K562 (cell line): Measurements from ENCODE around the gene G6PD. TPM values are rescaled to one million over a fixed set of nuclear protein-coding genes. Genes with fewer than 3 reads are reported as not detected.

ENCODE experiments used
- ASH1L ChIP-seq: fragments of 450-650 bp; IDR thresholded peaks from 2 replicates; pipeline ENCODE4 v1.6.1; 2018; ENCODE audit warnings: borderline replicate concordance, mild to moderate bottlenecking, low read depth; ENCODE audit not compliant: partially characterized antibody
- FOS ChIP-seq: IDR thresholded peaks from 3 replicates; pipeline ENCODE4 v1.6.1; 2011; ENCODE audit not compliant: insufficient read length; ENCODE audit errors: extremely low read depth
- GABPB1 ChIP-seq: sonication (generic); formaldehyde crosslinking; IDR thresholded peaks from 2 replicates; pipeline ENCODE4 v1.8.0; 2022; ENCODE audit warnings: mild to moderate bottlenecking, missing genetic modification reagents
- GTF2E2 ChIP-seq: fragments of 200-800 bp; sonication (Bioruptor generic); IDR thresholded peaks from 2 replicates; pipeline ENCODE4 v1.6.1; 2016; ENCODE audit warnings: missing genetic modification characterization, missing compliant biosample characterization
- LCOR ChIP-seq: sonication (generic); formaldehyde crosslinking; IDR thresholded peaks from 2 replicates; pipeline ENCODE4 v1.8.0; 2022; ENCODE audit warnings: mild to moderate bottlenecking, missing genetic modification reagents
- MTA3 ChIP-seq: fragments of 450-650 bp; formaldehyde crosslinking; IDR thresholded peaks from 2 replicates; pipeline ENCODE4 v1.6.1; 2017; ENCODE audit warnings: mild to moderate bottlenecking, borderline replicate concordance
- POLR2B ChIP-seq: fragments of 450-650 bp; IDR thresholded peaks from 2 replicates; pipeline ENCODE4 v1.6.1; 2018; ENCODE audit warnings: low read depth; ENCODE audit not compliant: partially characterized antibody
- POU5F1 ChIP-seq: fragments of 150-350 bp; IDR thresholded peaks from 2 replicates; pipeline ENCODE4 v1.6.1; 2014; ENCODE audit warnings: borderline replicate concordance, low read length, low read depth, mild to moderate bottlenecking; ENCODE audit not compliant: partially characterized antibody
- PYGO2 ChIP-seq: fragments of 450-650 bp; IDR thresholded peaks from 2 replicates; pipeline ENCODE4 v1.6.1; 2016; ENCODE audit warnings: mild to moderate bottlenecking, missing genetic modification characterization, moderate library complexity, missing compliant biosample characterization
- SMARCE1 ChIP-seq: fragments of 450-650 bp; IDR thresholded peaks from 2 replicates; pipeline ENCODE4 v1.7.1; 2016; ENCODE audit warnings: mild to moderate bottlenecking
- WHSC1 ChIP-seq: IDR thresholded peaks from one replicate; pipeline ENCODE4 v1.6.1; 2012; ENCODE audit warnings: low read length, control low read depth, inconsistent platforms
- ZNF77 ChIP-seq: fragments of 250-450 bp; sonication (Bioruptor Pico); IDR thresholded peaks from 2 replicates; pipeline ENCODE4 v1.5.0; 2020
- polyA plus RNA-seq, 8 experiments: library from polyadenylated mRNA; depleted of rRNA in 4 of 8; stranded (reverse) in 5 of 8; unstranded in 3 of 8; fragments of >200 nt; fragmentation: Nextera tagmentation in 2 of 8; fragmentation: Illumina TruSeq in 1 of 8; extraction: Ambion mirVana in 2 of 8; extraction: Trizol in 1 of 8; gene quantifications; 2 replicates each; pipeline versions ENCODE4 v1.2.1 to v1.2.3, GENCODE V29; 2011 to 2014; ENCODE audit warnings: inconsistent platforms in 1 of 8, missing spikeins in 1 of 8
- total RNA-seq, 7 experiments: library from RNA; depleted of rRNA in 6 of 7; stranded (reverse); fragments of >200 nt in 6 of 7; fragmentation: Illumina TruSeq in 2 of 7; extraction: Trizol in 2 of 7; gene quantifications; 2 replicates each; pipeline versions ENCODE4 v1.2.1 to v1.2.3, GENCODE V29; 2011 to 2021; ENCODE audit warnings: low replicate concordance in 1 of 7
- TF ChIP-seq, protein P1 (sequence below): fragments of 200-600 bp; sonication (generic); IDR thresholded peaks from one replicate; pipeline ENCODE4 v1.6.1; 2012; ENCODE audit warnings: mild to moderate bottlenecking, low read depth, low read length, inconsistent platforms
- TF ChIP-seq, protein P2 (sequence below): fragments of 250-450 bp; sonication (Bioruptor Pico); IDR thresholded peaks from 2 replicates; pipeline ENCODE4 v1.5.1; 2021; ENCODE audit warnings: mild to moderate bottlenecking
- TF ChIP-seq, protein P3 (sequence below): fragments of 450-650 bp; IDR thresholded peaks from 2 replicates; pipeline ENCODE4 v1.6.1; 2016

Gene G6PD
- total and polyA plus RNA-seq, 9 of the 15 experiments (the other 6 are each of a cell fraction or from before 2014, with no cell fraction given) = 2.9 to 222 (median 66.4) TPM

DNA sequence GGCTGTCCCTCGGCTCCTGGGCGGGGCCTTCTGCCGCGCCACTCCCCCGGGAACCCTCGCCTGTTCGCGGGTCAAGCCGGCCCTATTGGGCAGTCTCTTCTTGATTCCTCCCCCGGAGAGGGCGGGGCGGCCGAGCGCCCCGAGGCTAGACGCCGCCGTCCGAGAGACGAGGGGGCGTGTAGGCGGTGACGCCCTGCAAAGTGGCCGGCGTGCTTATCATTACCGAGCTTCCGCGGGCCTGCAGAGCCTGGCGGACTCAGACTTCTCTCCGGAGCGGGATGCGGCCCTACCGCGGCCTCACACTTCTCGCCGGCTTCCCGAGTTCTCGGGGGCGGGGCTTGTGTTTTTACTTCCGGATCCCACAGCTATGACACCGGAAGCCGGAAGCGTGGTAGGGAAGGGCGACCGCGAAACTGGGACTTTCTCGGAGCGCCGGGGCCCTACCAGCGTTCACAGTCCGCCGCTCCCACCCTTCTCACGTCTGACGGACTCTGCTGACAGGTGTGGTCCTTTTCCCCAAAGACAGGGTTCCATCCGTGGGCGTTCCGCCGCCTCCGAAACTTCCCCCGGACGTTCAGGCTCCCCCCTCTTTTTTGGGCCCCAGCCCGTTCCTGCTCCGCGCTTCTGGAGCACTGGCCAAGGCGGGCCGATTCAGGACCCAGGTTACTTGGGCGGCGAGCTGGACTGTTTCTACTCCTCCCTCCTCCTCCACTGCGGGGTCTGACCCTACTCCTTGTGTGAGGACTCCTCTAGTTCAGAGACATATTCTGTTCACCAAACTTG is 790 bp upstream of the G6PD start, which contains the start of gene IKBKG (continued):
- TF ChIP-seq, protein P1, sequence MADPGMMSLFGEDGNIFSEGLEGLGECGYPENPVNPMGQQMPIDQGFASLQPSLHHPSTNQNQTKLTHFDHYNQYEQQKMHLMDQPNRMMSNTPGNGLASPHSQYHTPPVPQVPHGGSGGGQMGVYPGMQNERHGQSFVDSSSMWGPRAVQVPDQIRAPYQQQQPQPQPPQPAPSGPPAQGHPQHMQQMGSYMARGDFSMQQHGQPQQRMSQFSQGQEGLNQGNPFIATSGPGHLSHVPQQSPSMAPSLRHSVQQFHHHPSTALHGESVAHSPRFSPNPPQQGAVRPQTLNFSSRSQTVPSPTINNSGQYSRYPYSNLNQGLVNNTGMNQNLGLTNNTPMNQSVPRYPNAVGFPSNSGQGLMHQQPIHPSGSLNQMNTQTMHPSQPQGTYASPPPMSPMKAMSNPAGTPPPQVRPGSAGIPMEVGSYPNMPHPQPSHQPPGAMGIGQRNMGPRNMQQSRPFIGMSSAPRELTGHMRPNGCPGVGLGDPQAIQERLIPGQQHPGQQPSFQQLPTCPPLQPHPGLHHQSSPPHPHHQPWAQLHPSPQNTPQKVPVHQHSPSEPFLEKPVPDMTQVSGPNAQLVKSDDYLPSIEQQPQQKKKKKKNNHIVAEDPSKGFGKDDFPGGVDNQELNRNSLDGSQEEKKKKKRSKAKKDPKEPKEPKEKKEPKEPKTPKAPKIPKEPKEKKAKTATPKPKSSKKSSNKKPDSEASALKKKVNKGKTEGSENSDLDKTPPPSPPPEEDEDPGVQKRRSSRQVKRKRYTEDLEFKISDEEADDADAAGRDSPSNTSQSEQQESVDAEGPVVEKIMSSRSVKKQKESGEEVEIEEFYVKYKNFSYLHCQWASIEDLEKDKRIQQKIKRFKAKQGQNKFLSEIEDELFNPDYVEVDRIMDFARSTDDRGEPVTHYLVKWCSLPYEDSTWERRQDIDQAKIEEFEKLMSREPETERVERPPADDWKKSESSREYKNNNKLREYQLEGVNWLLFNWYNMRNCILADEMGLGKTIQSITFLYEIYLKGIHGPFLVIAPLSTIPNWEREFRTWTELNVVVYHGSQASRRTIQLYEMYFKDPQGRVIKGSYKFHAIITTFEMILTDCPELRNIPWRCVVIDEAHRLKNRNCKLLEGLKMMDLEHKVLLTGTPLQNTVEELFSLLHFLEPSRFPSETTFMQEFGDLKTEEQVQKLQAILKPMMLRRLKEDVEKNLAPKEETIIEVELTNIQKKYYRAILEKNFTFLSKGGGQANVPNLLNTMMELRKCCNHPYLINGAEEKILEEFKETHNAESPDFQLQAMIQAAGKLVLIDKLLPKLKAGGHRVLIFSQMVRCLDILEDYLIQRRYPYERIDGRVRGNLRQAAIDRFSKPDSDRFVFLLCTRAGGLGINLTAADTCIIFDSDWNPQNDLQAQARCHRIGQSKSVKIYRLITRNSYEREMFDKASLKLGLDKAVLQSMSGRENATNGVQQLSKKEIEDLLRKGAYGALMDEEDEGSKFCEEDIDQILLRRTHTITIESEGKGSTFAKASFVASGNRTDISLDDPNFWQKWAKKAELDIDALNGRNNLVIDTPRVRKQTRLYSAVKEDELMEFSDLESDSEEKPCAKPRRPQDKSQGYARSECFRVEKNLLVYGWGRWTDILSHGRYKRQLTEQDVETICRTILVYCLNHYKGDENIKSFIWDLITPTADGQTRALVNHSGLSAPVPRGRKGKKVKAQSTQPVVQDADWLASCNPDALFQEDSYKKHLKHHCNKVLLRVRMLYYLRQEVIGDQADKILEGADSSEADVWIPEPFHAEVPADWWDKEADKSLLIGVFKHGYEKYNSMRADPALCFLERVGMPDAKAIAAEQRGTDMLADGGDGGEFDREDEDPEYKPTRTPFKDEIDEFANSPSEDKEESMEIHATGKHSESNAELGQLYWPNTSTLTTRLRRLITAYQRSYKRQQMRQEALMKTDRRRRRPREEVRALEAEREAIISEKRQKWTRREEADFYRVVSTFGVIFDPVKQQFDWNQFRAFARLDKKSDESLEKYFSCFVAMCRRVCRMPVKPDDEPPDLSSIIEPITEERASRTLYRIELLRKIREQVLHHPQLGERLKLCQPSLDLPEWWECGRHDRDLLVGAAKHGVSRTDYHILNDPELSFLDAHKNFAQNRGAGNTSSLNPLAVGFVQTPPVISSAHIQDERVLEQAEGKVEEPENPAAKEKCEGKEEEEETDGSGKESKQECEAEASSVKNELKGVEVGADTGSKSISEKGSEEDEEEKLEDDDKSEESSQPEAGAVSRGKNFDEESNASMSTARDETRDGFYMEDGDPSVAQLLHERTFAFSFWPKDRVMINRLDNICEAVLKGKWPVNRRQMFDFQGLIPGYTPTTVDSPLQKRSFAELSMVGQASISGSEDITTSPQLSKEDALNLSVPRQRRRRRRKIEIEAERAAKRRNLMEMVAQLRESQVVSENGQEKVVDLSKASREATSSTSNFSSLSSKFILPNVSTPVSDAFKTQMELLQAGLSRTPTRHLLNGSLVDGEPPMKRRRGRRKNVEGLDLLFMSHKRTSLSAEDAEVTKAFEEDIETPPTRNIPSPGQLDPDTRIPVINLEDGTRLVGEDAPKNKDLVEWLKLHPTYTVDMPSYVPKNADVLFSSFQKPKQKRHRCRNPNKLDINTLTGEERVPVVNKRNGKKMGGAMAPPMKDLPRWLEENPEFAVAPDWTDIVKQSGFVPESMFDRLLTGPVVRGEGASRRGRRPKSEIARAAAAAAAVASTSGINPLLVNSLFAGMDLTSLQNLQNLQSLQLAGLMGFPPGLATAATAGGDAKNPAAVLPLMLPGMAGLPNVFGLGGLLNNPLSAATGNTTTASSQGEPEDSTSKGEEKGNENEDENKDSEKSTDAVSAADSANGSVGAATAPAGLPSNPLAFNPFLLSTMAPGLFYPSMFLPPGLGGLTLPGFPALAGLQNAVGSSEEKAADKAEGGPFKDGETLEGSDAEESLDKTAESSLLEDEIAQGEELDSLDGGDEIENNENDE = no peak
- TF ChIP-seq GABPB1 (CRISPR knock-in tag) = peak; percentile 90
- TF ChIP-seq POLR2B = peak; percentile 33
- no peak for TF ChIP-seq MTA3
- no peak for TF ChIP-seq PYGO2 (tag)
- no peak for TF ChIP-seq GTF2E2
- TF ChIP-seq SMARCE1 = no peak
- no peak for TF ChIP-seq ZNF77 (CRISPR knock-in tag)
- no peak for TF ChIP-seq WHSC1
- TF ChIP-seq POU5F1 = no peak
- peak; percentile 59; the same call in 1 of the 2 replicates for TF ChIP-seq LCOR (CRISPR knock-in tag)
- TF ChIP-seq ASH1L = peak; percentile 56
- TF ChIP-seq, protein P2, sequence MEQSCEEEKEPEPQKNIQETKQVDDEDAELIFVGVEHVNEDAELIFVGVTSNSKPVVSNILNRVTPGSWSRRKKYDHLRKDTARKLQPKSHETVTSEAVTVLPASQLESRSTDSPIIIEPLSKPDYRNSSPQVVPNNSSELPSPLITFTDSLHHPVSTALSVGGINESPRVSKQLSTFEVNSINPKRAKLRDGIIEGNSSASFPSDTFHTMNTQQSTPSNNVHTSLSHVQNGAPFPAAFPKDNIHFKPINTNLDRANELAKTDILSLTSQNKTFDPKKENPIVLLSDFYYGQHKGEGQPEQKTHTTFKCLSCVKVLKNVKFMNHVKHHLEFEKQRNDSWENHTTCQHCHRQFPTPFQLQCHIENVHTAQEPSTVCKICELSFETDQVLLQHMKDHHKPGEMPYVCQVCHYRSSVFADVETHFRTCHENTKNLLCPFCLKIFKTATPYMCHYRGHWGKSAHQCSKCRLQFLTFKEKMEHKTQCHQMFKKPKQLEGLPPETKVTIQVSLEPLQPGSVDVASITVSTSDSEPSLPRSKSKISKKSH = no peak
- TF ChIP-seq FOS = no peak
- TF ChIP-seq, protein P3, sequence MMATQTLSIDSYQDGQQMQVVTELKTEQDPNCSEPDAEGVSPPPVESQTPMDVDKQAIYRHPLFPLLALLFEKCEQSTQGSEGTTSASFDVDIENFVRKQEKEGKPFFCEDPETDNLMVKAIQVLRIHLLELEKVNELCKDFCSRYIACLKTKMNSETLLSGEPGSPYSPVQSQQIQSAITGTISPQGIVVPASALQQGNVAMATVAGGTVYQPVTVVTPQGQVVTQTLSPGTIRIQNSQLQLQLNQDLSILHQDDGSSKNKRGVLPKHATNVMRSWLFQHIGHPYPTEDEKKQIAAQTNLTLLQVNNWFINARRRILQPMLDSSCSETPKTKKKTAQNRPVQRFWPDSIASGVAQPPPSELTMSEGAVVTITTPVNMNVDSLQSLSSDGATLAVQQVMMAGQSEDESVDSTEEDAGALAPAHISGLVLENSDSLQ = peak; percentile 36
